Measurements from ENCODE around the gene TACR1. TPM values are rescaled to one million over a fixed set of nuclear protein-coding genes. Genes with fewer than 3 reads are reported as not detected.

TACR1 gene
- total RNA-seq, 1 experiment from 2014 or later = not detected

DNA sequence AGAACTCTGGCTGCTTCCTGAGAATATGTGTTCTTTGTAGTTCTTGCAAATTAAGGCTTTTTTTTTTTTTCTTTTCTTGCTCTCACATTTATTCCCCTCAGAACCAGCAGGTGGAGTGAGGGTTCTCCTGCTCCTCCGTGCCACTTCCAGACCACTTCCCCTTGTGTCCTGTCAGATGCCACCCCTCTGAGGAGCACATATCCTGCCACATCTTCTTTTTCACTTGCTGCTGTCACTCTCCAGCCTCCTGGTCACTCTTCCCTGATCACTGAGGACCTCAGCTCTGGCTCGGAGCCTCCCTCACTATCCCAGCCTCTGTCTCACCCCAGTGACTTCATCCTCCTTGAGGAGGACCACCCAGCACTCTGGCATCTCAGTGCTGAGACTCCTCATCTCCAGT is 100.5 kb downstream of the TACR1 start:
- no peak overlapping the region for H3K4me3 Mint-ChIP-seq (ENCODE audit: low read depth, unreplicated experiment)
- no TSS peak for BruUV-seq (replicated peaks)
- peaks cover 54% of the 10 kb centered on the region for H3K27me3 Mint-ChIP-seq (ENCODE audit: unreplicated experiment)
- no peak overlapping the region for H3K27ac Mint-ChIP-seq (ENCODE audit: unreplicated experiment)
- H3K4me1 Mint-ChIP-seq (ENCODE audit: low read depth, unreplicated experiment) = peaks cover 12% of the 10 kb centered on the region
- CTCF ChIA-PET = interaction anchor here (0.7 to 0.8 kb wide), 2 partner anchors 16 to 179 kb away, joined by 3 read pairs; no protein-coding TSS in a partner anchor
- TF ChIP-seq, protein P1, sequence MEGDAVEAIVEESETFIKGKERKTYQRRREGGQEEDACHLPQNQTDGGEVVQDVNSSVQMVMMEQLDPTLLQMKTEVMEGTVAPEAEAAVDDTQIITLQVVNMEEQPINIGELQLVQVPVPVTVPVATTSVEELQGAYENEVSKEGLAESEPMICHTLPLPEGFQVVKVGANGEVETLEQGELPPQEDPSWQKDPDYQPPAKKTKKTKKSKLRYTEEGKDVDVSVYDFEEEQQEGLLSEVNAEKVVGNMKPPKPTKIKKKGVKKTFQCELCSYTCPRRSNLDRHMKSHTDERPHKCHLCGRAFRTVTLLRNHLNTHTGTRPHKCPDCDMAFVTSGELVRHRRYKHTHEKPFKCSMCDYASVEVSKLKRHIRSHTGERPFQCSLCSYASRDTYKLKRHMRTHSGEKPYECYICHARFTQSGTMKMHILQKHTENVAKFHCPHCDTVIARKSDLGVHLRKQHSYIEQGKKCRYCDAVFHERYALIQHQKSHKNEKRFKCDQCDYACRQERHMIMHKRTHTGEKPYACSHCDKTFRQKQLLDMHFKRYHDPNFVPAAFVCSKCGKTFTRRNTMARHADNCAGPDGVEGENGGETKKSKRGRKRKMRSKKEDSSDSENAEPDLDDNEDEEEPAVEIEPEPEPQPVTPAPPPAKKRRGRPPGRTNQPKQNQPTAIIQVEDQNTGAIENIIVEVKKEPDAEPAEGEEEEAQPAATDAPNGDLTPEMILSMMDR (IDR thresholded peaks at IDR 0.05; ENCODE audit: unreplicated experiment) = peak; percentile 32
- H3K9me3 Mint-ChIP-seq (ENCODE audit: low read depth, unreplicated experiment) = no peaks in the 10 kb centered on the region
- DNase-seq = peak; percentile 20
- intact Hi-C loops (cut with micrococcal nuclease; ENCODE audit: unreplicated experiment) = loop anchor here (1.0 kb wide), 1 partner anchor 305 kb away; no protein-coding TSS in a partner anchor
- H3K36me3 Mint-ChIP-seq (ENCODE audit: insufficient read depth, unreplicated experiment) = no peaks in the 10 kb centered on the region

DNA sequence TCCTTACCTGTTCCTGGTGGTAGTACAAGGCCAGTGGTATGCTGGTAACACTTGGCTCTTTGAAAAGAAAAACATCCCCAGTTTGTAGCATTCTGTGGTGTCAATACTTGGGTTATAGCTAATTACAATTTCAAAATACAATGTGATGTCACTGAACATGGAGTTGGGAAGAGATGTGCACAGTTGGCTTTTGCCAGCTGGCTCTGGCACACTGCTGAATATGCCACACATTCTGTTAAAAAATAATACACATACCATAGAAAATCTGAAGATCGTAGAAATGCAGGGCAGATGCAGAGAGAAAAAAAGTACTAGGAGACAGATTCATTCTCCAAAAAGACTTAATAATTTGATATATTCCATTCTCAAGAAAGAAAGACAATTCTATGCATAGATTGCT is 101.5 kb downstream of the TACR1 start:
- peaks cover 62% of the 10 kb centered on the region for H3K27me3 Mint-ChIP-seq (ENCODE audit: unreplicated experiment)
- no peaks in the 10 kb centered on the region for H3K9me3 Mint-ChIP-seq (ENCODE audit: low read depth, unreplicated experiment)
- DNase-seq = no peak
- H3K36me3 Mint-ChIP-seq (ENCODE audit: insufficient read depth, unreplicated experiment) = no peaks in the 10 kb centered on the region
- intact Hi-C loops (cut with micrococcal nuclease; ENCODE audit: unreplicated experiment) = no loop called here
- H3K27ac Mint-ChIP-seq (ENCODE audit: unreplicated experiment) = no peak overlapping the region
- CTCF ChIA-PET = no interaction called here
- H3K4me1 Mint-ChIP-seq (ENCODE audit: low read depth, unreplicated experiment) = peaks cover 12% of the 10 kb centered on the region
- BruUV-seq (replicated peaks) = no TSS peak
- H3K4me3 Mint-ChIP-seq (ENCODE audit: low read depth, unreplicated experiment) = no peak overlapping the region
- TF ChIP-seq, protein P1 (IDR thresholded peaks at IDR 0.05; ENCODE audit: unreplicated experiment) = no peak

DNA sequence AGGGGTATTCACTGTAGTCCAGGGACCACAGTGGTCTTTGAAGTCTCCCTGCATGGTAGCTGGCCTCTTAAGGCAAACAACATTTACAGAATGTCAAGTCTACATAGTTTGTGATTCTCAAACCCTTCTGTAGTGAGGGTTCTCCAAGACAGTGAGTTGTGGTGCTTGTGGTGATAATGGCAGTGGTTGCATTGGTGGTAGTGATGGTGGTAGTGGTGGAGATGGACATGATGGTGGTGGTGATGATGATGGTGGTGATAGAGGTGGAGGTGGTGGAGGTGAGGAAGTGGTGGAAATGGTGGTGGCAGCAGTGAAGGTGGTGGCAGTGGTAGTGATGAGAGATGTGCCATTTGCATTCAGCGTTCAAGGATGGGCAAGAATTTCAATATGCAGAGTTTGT is 104.9 kb downstream of the TACR1 start:
- Mint-ChIP-seq H3K4me1 (ENCODE audit: low read depth, unreplicated experiment) (peaks cover 9% of the 10 kb centered on the region), H3K36me3 (ENCODE audit: insufficient read depth, unreplicated experiment) (no peaks in the 10 kb centered on the region), H3K9me3 (ENCODE audit: low read depth, unreplicated experiment) (no peaks in the 10 kb centered on the region), H3K27me3 (ENCODE audit: unreplicated experiment) (peaks cover 82% of the 10 kb centered on the region), H3K27ac (ENCODE audit: unreplicated experiment) (no peak overlapping the region), H3K4me3 (ENCODE audit: low read depth, unreplicated experiment) (no peak overlapping the region)
- TF ChIP-seq, protein P1 (IDR thresholded peaks at IDR 0.05; ENCODE audit: unreplicated experiment) = no peak
- CTCF ChIA-PET = interaction anchor here (0.7 kb wide), 1 partner anchor 19 kb away, joined by 3 read pairs; no protein-coding TSS in a partner anchor
- BruUV-seq (replicated peaks) = no TSS peak
- intact Hi-C loops (cut with micrococcal nuclease; ENCODE audit: unreplicated experiment) = no loop called here
- no peak for DNase-seq

DNA sequence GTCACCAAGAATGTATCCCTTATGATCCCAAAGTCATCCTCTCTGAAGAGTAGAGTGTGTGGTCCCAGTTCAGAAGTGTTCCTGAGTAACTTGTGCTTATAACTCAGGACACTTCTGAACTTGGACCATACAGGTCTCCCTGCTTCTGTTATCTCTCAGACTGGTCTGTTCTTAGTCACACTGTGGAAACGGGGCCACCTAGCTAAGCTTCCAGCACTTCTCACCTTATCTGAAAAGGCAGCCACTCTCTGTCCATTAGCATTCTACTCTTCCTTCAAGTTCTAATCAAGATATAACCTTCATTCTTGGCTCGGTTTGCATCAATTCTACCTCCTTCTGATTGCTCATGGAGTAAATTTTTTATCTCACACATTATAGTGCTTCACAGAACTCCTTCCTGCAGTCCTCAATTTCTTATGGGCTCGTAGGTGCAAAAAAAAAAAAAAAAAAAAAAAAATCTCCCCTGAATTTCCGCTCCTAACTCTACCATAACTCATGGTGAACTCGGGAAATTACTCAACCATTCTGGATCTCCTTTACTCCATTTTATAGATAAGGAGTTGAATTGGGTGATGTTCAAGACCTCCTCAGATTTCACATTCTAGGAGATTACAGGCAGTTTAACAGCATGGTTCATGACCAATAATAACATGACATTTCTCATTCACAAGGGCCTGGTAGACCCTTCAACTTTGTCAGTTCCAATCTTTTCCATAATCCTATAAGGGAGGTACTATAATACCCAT is 108.4 kb downstream of the TACR1 start:
- TF ChIP-seq, protein P1 (IDR thresholded peaks at IDR 0.05; ENCODE audit: unreplicated experiment) = no peak
- DNase-seq = no peak
- intact Hi-C loops (cut with micrococcal nuclease; ENCODE audit: unreplicated experiment) = no loop called here
- Mint-ChIP-seq H3K27ac (ENCODE audit: unreplicated experiment) (no peak overlapping the region), H3K36me3 (ENCODE audit: insufficient read depth, unreplicated experiment) (no peaks in the 10 kb centered on the region), H3K9me3 (ENCODE audit: low read depth, unreplicated experiment) (no peaks in the 10 kb centered on the region), H3K27me3 (ENCODE audit: unreplicated experiment) (peaks cover 82% of the 10 kb centered on the region), H3K4me3 (ENCODE audit: low read depth, unreplicated experiment) (no peak overlapping the region), H3K4me1 (ENCODE audit: low read depth, unreplicated experiment) (no peaks in the 10 kb centered on the region)
- CTCF ChIA-PET = no interaction called here
- no TSS peak for BruUV-seq (replicated peaks)
